Measurements from ENCODE around the gene BCAR3. TPM values are rescaled to one million over a fixed set of nuclear protein-coding genes. Genes with fewer than 3 reads are reported as not detected.
"Not testable (repeated sequence)": the region's sequence is repeated elsewhere in the genome, so short reads cannot be mapped to it uniquely, and the experiment has no call there.

BCAR3 gene
- total RNA-seq, 4 donors from 2014 or later: 17.3 to 72.7 (median 54.2) TPM

DNA sequence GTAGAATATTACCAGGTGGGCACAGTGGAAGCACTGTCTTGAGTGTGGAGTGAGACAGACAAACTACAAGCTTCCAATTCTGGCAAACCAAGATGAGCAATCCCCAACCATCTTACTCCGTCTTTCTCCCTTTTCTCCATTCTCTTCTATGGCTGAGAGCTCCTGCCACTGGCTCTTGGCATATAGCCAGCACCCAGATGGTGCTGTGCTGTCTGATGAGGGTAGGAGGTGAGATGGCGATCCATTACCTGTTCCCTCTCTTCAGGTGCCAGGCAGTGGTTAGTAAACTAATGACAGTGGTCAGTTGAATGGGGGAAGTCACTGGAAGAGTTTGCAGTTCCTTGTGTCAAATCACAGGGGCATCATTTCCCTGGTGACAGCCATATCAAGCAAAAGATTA lies 125.3 kb downstream of the BCAR3 start:
- peaks cover 0 to 28% (median 0%) of the 10 kb centered on the region in 4 donors for H3K4me1 ChIP-seq
- H3K9me3 ChIP-seq: no peaks in the 10 kb centered on the region
- peaks cover 0 to 8% (median 0%) of the 10 kb centered on the region in 3 donors for H3K36me3 ChIP-seq
- H3K27ac ChIP-seq: no peak overlapping the region
- H3K4me3 ChIP-seq: no peak overlapping the region
- H3K27me3 ChIP-seq: no peaks in the 10 kb centered on the region
- TF ChIP-seq, protein P1, sequence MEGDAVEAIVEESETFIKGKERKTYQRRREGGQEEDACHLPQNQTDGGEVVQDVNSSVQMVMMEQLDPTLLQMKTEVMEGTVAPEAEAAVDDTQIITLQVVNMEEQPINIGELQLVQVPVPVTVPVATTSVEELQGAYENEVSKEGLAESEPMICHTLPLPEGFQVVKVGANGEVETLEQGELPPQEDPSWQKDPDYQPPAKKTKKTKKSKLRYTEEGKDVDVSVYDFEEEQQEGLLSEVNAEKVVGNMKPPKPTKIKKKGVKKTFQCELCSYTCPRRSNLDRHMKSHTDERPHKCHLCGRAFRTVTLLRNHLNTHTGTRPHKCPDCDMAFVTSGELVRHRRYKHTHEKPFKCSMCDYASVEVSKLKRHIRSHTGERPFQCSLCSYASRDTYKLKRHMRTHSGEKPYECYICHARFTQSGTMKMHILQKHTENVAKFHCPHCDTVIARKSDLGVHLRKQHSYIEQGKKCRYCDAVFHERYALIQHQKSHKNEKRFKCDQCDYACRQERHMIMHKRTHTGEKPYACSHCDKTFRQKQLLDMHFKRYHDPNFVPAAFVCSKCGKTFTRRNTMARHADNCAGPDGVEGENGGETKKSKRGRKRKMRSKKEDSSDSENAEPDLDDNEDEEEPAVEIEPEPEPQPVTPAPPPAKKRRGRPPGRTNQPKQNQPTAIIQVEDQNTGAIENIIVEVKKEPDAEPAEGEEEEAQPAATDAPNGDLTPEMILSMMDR (IDR thresholded peaks at IDR 0.05): no peak
- TF ChIP-seq POLR2A (IDR thresholded peaks at IDR 0.05): no peak
- DNase-seq: no peak

DNA sequence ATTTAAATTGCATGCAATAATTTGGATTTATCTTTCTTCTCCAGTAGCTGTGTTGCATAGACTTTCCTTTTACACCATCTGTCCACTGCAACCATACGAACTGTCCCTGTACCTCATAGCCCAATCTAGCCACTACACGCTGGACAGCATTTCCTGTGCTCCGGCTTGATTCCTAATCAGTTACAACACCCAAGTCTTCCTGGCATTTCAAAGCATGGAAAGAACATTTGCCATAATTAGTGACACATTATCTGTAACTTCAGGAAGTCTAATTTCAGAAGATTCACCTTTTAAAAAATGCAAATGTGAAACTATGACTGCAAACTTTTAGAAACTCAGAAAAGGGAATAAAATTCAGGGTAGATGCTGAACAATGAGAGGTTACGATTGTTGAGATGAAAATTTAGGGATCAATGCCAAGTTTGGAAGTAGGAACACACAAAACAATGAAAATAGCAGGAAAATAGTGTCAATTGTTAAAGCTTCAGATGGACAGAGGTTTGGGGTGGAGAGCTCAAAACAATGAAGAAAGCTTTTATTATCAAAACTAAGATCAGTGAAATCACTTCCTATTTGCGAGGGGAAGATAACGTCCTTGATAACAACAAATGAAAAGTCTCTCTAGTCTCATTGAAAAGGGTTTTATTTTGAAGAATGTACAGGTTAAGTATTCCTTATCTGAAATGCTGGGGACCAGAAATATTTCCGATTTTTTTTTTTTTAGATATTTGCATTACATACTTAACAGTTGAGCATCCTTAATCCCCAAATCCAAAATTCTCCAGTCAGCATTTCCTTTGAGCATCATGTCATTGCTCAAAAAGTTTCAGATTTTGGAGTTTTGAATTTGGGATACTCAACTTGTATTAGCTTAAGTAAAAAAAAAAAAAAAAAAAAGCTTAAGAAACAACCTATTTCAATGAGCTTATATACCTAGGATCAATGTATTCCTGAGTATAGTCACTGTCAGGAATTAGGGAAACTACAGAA lies 126.5 kb downstream of the BCAR3 start:
- H3K4me3 ChIP-seq: no peak overlapping the region
- TF ChIP-seq, protein P1 (IDR thresholded peaks at IDR 0.05): no peak
- TF ChIP-seq POLR2A (IDR thresholded peaks at IDR 0.05): no peak
- peaks cover 0 to 10% (median 0%) of the 10 kb centered on the region in 3 donors for H3K36me3 ChIP-seq
- no peaks in the 10 kb centered on the region for H3K27me3 ChIP-seq
- peak overlapping the region in 1 of 4 donors; percentile 65 for H3K27ac ChIP-seq
- H3K9me3 ChIP-seq: no peaks in the 10 kb centered on the region
- no peak for DNase-seq
- peaks cover 0 to 28% (median 0%) of the 10 kb centered on the region in 4 donors for H3K4me1 ChIP-seq

DNA sequence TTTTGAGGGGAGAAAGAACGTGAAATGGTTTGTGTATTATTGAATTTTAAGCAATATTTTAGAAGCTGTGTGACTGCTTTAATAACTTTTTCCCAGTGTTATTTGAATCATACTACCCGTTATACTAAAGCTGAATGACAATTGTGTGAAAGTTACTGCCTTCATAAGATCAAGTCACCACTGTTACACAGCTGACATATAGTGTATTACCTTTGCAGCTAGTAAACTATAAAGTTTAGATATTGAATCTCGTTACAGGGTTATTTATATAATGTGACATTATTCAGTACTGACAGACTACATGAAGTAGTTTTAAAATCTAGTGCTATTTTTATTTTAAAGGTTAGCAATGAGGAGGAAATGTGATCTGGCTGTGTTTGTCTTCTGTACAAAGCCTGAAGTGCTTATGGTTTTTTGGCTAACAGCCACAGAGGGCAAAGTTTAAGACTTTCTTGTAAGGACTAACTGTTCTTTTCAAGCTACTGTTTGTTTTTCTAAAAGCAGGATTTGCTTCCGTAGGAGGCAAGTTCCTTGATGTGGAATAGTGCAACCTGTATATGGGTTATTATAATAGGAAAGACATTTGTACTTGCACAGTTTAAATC lies 127.6 kb downstream of the BCAR3 start:
- H3K4me3 ChIP-seq, H3K27me3 ChIP-seq, H3K9me3 ChIP-seq: not testable (repeated sequence)
- peak in 1 of 3 donors; percentile 57 for DNase-seq
- peak overlapping the region in 2 of 4 donors; percentile 65 to 66 for H3K27ac ChIP-seq
- H3K36me3 ChIP-seq: peaks cover 0 to 19% (median 0%) of the 10 kb centered on the region in 3 donors
- H3K4me1 ChIP-seq: peaks cover 0 to 28% (median 0%) of the 10 kb centered on the region in 4 donors

DNA sequence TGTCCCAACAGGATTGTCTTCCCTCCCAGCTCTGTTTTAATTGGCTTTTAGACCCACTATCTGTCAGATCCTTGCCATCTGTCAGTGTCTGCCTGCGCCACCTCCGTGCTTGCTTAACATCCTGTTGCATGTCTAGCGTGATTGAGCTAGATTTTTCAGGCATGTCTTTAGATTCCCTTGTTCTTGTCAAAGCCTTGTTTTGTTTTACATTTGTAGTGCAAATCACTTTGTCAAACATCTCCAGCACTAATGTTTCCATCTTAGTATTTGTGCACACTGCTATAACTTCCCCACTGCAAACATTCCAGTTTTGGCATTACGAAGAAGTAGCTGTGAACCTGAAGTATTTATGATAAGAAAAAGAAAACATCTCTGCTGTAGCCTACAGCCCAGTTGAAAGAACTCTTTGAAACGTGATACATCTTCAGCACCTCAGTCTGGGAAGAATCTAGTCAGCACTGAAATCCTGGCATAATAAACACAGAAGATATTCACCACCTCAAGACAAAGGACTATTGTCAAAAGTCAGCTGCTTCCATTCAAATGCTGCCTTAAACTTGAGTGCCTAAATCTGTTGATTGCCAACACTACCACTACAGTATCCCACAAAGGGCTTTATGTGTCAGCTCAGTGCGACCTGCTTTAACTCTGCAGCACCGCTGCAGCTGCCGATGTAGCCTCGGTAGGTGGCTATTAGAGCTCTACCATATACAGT lies 128.7 kb downstream of the BCAR3 start:
- H3K4me1 ChIP-seq: peaks cover 0 to 28% (median 0%) of the 10 kb centered on the region in 4 donors
- no peak overlapping the region for H3K4me3 ChIP-seq
- TF ChIP-seq, protein P1 (IDR thresholded peaks at IDR 0.05): no peak
- no peak for TF ChIP-seq POLR2A (IDR thresholded peaks at IDR 0.05)
- peak overlapping the region in 1 of 4 donors; percentile 19 for H3K27ac ChIP-seq
- no peak for DNase-seq
- H3K9me3 ChIP-seq: no peaks in the 10 kb centered on the region
- H3K27me3 ChIP-seq: no peaks in the 10 kb centered on the region
- peaks cover 0 to 26% (median 0%) of the 10 kb centered on the region in 3 donors for H3K36me3 ChIP-seq

- TF ChIP-seq POLR2A (IDR thresholded peaks at IDR 0.05): no peak
- TF ChIP-seq, protein P1 (IDR thresholded peaks at IDR 0.05): no peak
- no peaks in the 10 kb centered on the region for H3K9me3 ChIP-seq
- no peak overlapping the region for H3K4me3 ChIP-seq
- peaks cover 0 to 34% (median 0%) of the 10 kb centered on the region in 3 donors for H3K36me3 ChIP-seq
- H3K4me1 ChIP-seq: peaks cover 0 to 25% (median 0%) of the 10 kb centered on the region in 4 donors
- no peak overlapping the region for H3K27ac ChIP-seq
- H3K27me3 ChIP-seq: no peaks in the 10 kb centered on the region
- no peak for DNase-seq
Measured at GRCh38 chr1:93549811-93550210, 131.8 kb downstream of the BCAR3 start.

All from Peyer's patch (tissue), 4 donors.